PC-9 (cell line): ENCODE results near the gene TNIP3. TPM values are rescaled to one million over a fixed set of nuclear protein-coding genes. Genes with fewer than 3 reads are reported as not detected.

Source experiments
- BruUV-seq: library from RNA; stranded (reverse); fragments of 400-500 nt; replicated peaks from 2 replicates; lab custom pipeline; 2021; lab: Mats Ljungman, UMichigan
- CTCF ChIA-PET: fragments of 300-600 bp; sonication (Branson Sonifier 250); formaldehyde crosslinking; loops from one replicate; lab custom pipeline; 2022; ENCODE audit warnings: antibody characterized with exemption; lab: Charles Lee
- POLR2A ChIA-PET: fragments of 300-600 bp; sonication (Branson Sonifier 250); formaldehyde crosslinking; loops from one replicate; lab custom pipeline; 2022; ENCODE audit warnings: antibody characterized with exemption; ENCODE audit not compliant: unreplicated experiment; lab: Charles Lee
- DNase-seq, 2 experiments: peaks; one replicate each; pipeline versions ENCODE4 v3.0.0 to v3.0.0-alpha.2; 2015 to 2022; ENCODE audit warnings: mixed read lengths in 1 of 2
- H2AFZ ChIP-seq: fragments of 200-600 bp; sonication (generic); 2 replicates; pipeline ENCODE4 v1.8.1; 2017; ENCODE audit warnings: antibody characterized with exemption
- H3F3A ChIP-seq: fragments of 200-600 bp; sonication (generic); 2 replicates; pipeline ENCODE4 v1.8.1; 2017; ENCODE audit warnings: antibody characterized with exemption, mild to moderate bottlenecking, low read depth; ENCODE audit not compliant: insufficient read depth
- H3K27ac ChIP-seq: fragments of 200-600 bp; sonication (generic); 2 replicates; pipeline ENCODE4 v1.6.1; 2016; ENCODE audit warnings: mixed run types
- H3K27me3 ChIP-seq: fragments of 200-600 bp; sonication (generic); 2 replicates; pipeline ENCODE4 v1.6.1; 2016; ENCODE audit warnings: low read depth, mixed run types; ENCODE audit not compliant: insufficient read depth
- H3K36me3 ChIP-seq: fragments of 200-600 bp; sonication (generic); 2 replicates; pipeline ENCODE4 v1.6.1; 2016; ENCODE audit warnings: low read depth, mixed run types
- H3K4me1 ChIP-seq: fragments of 200-600 bp; sonication (generic); replicated peaks from 2 replicates; pipeline ENCODE4 v1.6.1; 2016; ENCODE audit warnings: mixed run types; ENCODE audit not compliant: insufficient read depth
- H3K4me2 ChIP-seq: fragments of 200-600 bp; sonication (generic); 2 replicates; pipeline ENCODE4 v1.6.1; 2017; ENCODE audit warnings: mixed run types
- H3K4me3 ChIP-seq: fragments of 200-600 bp; sonication (generic); 2 replicates; pipeline ENCODE4 v1.6.1; 2016; ENCODE audit warnings: mixed run types
- H3K79me2 ChIP-seq: fragments of 200-600 bp; sonication (generic); 2 replicates; pipeline ENCODE4 v1.6.1; 2017; ENCODE audit warnings: low read depth, mixed run types
- H3K9me2 ChIP-seq: fragments of 200-600 bp; sonication (generic); 2 replicates; pipeline ENCODE4 v1.8.1; 2017; ENCODE audit warnings: mild to moderate bottlenecking; ENCODE audit not compliant: insufficient read depth
- H3K9me3 ChIP-seq: fragments of 200-600 bp; sonication (generic); 2 replicates; pipeline ENCODE4 v1.8.1; 2016; ENCODE audit warnings: low read depth; ENCODE audit not compliant: insufficient read depth
- H4K20me1 ChIP-seq: fragments of 200-600 bp; sonication (generic); 2 replicates; pipeline ENCODE4 v1.8.1; 2017; ENCODE audit not compliant: insufficient read depth
- CTCF ChIP-seq: fragments of 200-600 bp; sonication (generic); conservative IDR thresholded peaks from 2 replicates; pipeline ENCODE4 v1.6.1; 2017; ENCODE audit warnings: mixed run types, antibody characterized with exemption, mild to moderate bottlenecking, moderate library complexity
- EZH2 ChIP-seq: fragments of 200-600 bp; sonication (generic); IDR thresholded peaks from 2 replicates; pipeline ENCODE4 v1.8.0; 2017; ENCODE audit warnings: antibody characterized with exemption, low read depth
- intact Hi-C: fragments of 100-400 bp; cut with micrococcal nuclease; formaldehyde crosslinking; loops from one replicate; pipeline ENCODE4 v1.10.0; 2022; ENCODE audit not compliant: unreplicated experiment
- total RNA-seq: library from RNA; stranded (reverse); gene quantifications from 2 replicates; pipeline ENCODE4 v1.2.3, GENCODE V29; 2021

Gene TNIP3
- total RNA-seq, 1 experiment from 2014 or later: 1.2 TPM

- no peaks in the 10 kb centered on the region for H4K20me1 ChIP-seq
- peaks cover 6% of the 10 kb centered on the region; the same call in 1 of the 2 replicates for H3K4me1 ChIP-seq
- H3K4me2 ChIP-seq: no peak overlapping the region
- H3F3A ChIP-seq: no peaks in the 10 kb centered on the region
- H3K36me3 ChIP-seq: no peaks in the 10 kb centered on the region
- TF ChIP-seq CTCF (no peak), EZH2 (no peak)
- no peak overlapping the region for H3K27ac ChIP-seq
- ChIA-PET CTCF (no interaction called here), POLR2A (no interaction called here)
- H3K9me2 ChIP-seq: no peaks in the 10 kb centered on the region
- intact Hi-C loops: no loop called here
- DNase-seq: no peak
- H3K27me3 ChIP-seq: no peaks in the 10 kb centered on the region
- no peak overlapping the region for H3K4me3 ChIP-seq
- H3K9me3 ChIP-seq: no peaks in the 10 kb centered on the region; the same call in 1 of the 2 replicates
- no TSS peak for BruUV-seq
- H2AFZ ChIP-seq: no peak overlapping the region
- H3K79me2 ChIP-seq: no peaks in the 10 kb centered on the region
These were observed 21.8 kb upstream of the TNIP3 start for GRCh38 chr4:121185960-121186359.

GRCh38 chr4:121183989-121184388, 19.9 kb upstream of the TNIP3 start:
- no peaks in the 10 kb centered on the region for H3K36me3 ChIP-seq
- no peaks in the 10 kb centered on the region for H3F3A ChIP-seq
- H3K4me1 ChIP-seq: peaks cover 6% of the 10 kb centered on the region; the same call in 1 of the 2 replicates
- no peak overlapping the region for H3K27ac ChIP-seq
- DNase-seq: no peak
- H4K20me1 ChIP-seq: no peaks in the 10 kb centered on the region
- no peak overlapping the region for H3K4me2 ChIP-seq
- CTCF ChIA-PET: no interaction called here
- no peak overlapping the region for H3K4me3 ChIP-seq
- POLR2A ChIA-PET: no interaction called here
- TF ChIP-seq EZH2 (no peak), CTCF (no peak)
- no peak overlapping the region for H2AFZ ChIP-seq
- H3K27me3 ChIP-seq: no peaks in the 10 kb centered on the region
- no peaks in the 10 kb centered on the region for H3K79me2 ChIP-seq
- no peaks in the 10 kb centered on the region; the same call in 1 of the 2 replicates for H3K9me3 ChIP-seq
- intact Hi-C loops: no loop called here
- H3K9me2 ChIP-seq: no peaks in the 10 kb centered on the region
- BruUV-seq: no TSS peak

- ChIA-PET CTCF (no interaction called here), POLR2A (no interaction called here)
- Histone ChIP-seq H3K4me3 (no peak overlapping the region), H3K27ac (no peak overlapping the region), H3K36me3 (no peaks in the 10 kb centered on the region), H3K4me2 (no peak overlapping the region), H3K9me3 (no peaks in the 10 kb centered on the region; the same call in 1 of the 2 replicates), H3K9me2 (no peaks in the 10 kb centered on the region), H4K20me1 (no peaks in the 10 kb centered on the region), H3K79me2 (no peaks in the 10 kb centered on the region), H3K4me1 (peaks cover 6% of the 10 kb centered on the region; the same call in 1 of the 2 replicates), H3K27me3 (no peaks in the 10 kb centered on the region), H2AFZ (no peak overlapping the region), H3F3A (no peaks in the 10 kb centered on the region)
- no TSS peak for BruUV-seq
- intact Hi-C loops: no loop called here
- no peak for DNase-seq
- no peak for TF ChIP-seq EZH2
- no peak for TF ChIP-seq CTCF
These were observed 19.2 kb upstream of the TNIP3 start for GRCh38 chr4:121183361-121183760.
